OCI-LY7 (cell line): ENCODE results near the gene TNFRSF1A.

Experiments
- EZH2phosphoT487 ChIP-seq: fragments of 200-600 bp; sonication (generic); IDR thresholded peaks from 2 replicates; pipeline ENCODE4 v1.6.1; 2018; ENCODE audit warnings: low read depth, borderline replicate concordance, mild to moderate bottlenecking, mixed run types, antibody characterized with exemption, low read length, moderate library complexity, mixed read lengths
- TF ChIP-seq, protein P1 (sequence below): fragments of 200-600 bp; sonication (generic); conservative IDR thresholded peaks from 2 replicates; pipeline ENCODE4 v1.5.1; 2014; ENCODE audit warnings: mild to moderate bottlenecking, antibody characterized with exemption, low read length, moderate library complexity, mixed read lengths

DNA sequence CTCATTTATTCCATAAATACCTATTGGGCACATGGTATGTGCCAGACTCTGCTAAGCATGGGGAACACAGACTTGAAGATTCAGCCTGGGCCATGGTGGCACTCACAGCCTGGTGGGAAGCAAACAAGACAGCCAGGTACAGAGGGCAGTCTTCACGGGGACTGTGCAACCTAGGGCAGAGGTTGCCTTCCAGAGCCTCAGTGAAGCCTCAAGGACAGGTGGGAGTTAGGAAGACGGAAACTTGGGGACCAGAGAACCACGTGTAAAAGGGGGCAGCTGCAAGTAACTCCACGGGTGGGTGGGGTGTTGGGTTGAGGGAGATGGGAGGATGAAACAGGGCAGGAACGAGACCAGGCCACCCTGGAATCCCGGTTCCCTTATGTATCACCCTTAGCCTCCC, 41.1 kb upstream of the TNFRSF1A start:
- TF ChIP-seq, protein P1, sequence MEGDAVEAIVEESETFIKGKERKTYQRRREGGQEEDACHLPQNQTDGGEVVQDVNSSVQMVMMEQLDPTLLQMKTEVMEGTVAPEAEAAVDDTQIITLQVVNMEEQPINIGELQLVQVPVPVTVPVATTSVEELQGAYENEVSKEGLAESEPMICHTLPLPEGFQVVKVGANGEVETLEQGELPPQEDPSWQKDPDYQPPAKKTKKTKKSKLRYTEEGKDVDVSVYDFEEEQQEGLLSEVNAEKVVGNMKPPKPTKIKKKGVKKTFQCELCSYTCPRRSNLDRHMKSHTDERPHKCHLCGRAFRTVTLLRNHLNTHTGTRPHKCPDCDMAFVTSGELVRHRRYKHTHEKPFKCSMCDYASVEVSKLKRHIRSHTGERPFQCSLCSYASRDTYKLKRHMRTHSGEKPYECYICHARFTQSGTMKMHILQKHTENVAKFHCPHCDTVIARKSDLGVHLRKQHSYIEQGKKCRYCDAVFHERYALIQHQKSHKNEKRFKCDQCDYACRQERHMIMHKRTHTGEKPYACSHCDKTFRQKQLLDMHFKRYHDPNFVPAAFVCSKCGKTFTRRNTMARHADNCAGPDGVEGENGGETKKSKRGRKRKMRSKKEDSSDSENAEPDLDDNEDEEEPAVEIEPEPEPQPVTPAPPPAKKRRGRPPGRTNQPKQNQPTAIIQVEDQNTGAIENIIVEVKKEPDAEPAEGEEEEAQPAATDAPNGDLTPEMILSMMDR = no peak
- TF ChIP-seq EZH2phosphoT487 = no peak
